ENCODE measurements around the gene MESP2. TPM values are rescaled to one million over a fixed set of nuclear protein-coding genes. Genes with fewer than 3 reads are reported as not detected.

The MESP2 gene
- total RNA-seq, 4 donors from 2014 or later = 0.45 to 1.1 TPM; not detected in 2

GRCh38 chr15:89806559-89807550 lies 30.7 kb downstream of the MESP2 start:
- 82 to 86% methylated on average over 22 of the region's 22 CpGs for WGBS, 2 donors
- intact Hi-C loops (cut with DNase I; ENCODE audit: low total_unique reads) = no loop called here
- DNase-seq (ENCODE audit: low spot score in 2 of 2) = no peak
- TF ChIP-seq CTCF (IDR thresholded peaks at IDR 0.05) (no peak), POLR2A (IDR thresholded peaks at IDR 0.05) (no peak)
- H3K4me3 ChIP-seq (ENCODE audit: low read depth, poor library complexity, severe bottlenecking) = no peak overlapping the region

- H3K4me3 ChIP-seq (ENCODE audit: low read depth, poor library complexity, severe bottlenecking) = no peak overlapping the region
- DNase-seq (ENCODE audit: low spot score in 2 of 2) = no peak
- TF ChIP-seq POLR2A (IDR thresholded peaks at IDR 0.05) = no peak
- TF ChIP-seq CTCF (IDR thresholded peaks at IDR 0.05) = no peak
- intact Hi-C loops (cut with DNase I; ENCODE audit: low total_unique reads) = no loop called here
- WGBS, 2 donors = 92 to 93% methylated on average over 6 of the region's 6 CpGs
These were observed 31.6 kb downstream of the MESP2 start for GRCh38 chr15:89807689-89808088.

DNA sequence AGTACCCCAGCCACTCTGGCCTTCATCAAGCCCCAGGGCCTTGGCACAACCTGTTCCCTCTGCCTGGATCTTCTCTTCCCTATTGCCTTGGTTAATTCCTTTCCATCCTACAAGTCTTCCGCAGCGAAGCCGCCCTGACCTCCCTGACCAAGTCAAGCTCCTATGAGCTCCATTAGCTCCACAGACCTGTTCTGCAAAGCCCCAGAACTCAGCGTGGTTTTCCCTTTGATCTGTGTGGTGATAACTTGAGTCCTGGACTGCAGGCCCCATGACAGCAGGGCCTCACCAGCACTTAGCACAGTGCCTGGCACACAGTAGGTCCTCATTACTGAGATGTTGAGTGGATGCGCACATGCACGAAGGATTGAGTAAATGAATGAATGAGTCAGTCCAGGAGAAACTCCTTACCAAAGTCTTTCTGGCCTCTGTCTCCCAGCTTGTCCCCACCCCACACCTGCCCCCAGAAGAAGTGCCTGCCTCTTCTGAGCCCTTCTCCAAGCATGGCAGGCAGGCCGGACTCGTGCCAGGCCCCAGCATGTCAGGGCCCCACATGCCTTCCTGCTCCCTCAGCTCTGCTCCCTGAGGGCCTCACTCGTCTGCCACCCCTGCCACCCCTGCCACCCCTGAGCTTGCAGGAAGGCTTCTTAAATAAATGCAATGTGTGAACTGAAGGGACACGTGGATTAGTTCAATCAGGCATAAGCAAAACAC lies 32.2 kb downstream of the MESP2 start:
- WGBS, 2 donors = 70 to 71% methylated on average over 10 of the region's 10 CpGs
- intact Hi-C loops (cut with DNase I; ENCODE audit: low total_unique reads) = no loop called here
- H3K4me3 ChIP-seq (ENCODE audit: low read depth, poor library complexity, severe bottlenecking) = no peak overlapping the region
- DNase-seq (ENCODE audit: low spot score in 2 of 2) = no peak
- TF ChIP-seq POLR2A (IDR thresholded peaks at IDR 0.05) = no peak
- no peak for TF ChIP-seq CTCF (IDR thresholded peaks at IDR 0.05)

DNA sequence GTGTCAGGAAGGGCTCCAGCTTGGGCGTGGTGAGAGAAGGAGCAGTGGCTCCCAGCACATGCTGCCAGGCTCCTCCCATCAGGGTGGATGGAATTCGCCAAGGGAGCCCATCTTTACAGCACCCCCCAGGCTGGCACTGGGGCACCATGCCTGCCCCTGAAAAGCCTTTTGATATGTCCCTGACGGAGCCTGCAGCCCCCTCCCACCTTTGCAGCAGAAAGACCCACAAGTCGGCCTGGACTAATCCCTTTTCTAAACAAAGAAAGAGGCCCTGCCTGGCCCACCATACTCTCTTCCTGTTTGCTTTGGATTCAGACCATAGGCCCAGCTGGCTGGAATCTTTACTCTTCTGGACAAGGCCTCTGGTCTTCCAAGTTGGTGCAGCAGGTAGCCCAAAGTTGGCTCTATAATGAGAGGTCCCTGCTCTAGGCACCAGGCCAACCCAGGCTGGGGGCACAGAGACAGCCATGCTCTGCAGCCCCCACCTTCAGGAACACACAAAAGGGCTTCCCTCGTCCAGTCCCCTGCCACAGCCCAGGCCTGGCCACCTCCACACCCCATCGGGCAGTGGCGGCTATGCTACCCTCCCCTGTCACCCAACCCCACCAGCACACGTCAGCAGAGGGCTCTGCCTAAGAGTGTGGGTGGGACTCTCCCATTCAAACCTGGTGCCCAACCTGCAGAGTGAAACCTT lies 33.1 kb downstream of the MESP2 start:
- TF ChIP-seq CTCF (IDR thresholded peaks at IDR 0.05) = no peak
- no peak for TF ChIP-seq POLR2A (IDR thresholded peaks at IDR 0.05)

GRCh38 chr15:89809787-89810148 lies 33.6 kb downstream of the MESP2 start:
- DNase-seq (ENCODE audit: low spot score in 2 of 2) = no peak
- no peak overlapping the region for H3K4me3 ChIP-seq (ENCODE audit: low read depth, poor library complexity, severe bottlenecking)
- intact Hi-C loops (cut with DNase I; ENCODE audit: low total_unique reads) = no loop called here
- TF ChIP-seq CTCF (IDR thresholded peaks at IDR 0.05) (no peak), POLR2A (IDR thresholded peaks at IDR 0.05) (no peak)
- 97 to 99% methylated on average over 5 of the region's 5 CpGs for WGBS, 2 donors

More for the DNA sequence above, 33.1 kb downstream of the MESP2 start:
- H3K4me3 ChIP-seq (ENCODE audit: low read depth, poor library complexity, severe bottlenecking) = no peak overlapping the region
- no peak for DNase-seq (ENCODE audit: low spot score in 2 of 2)
- intact Hi-C loops (cut with DNase I; ENCODE audit: low total_unique reads) = no loop called here
- 73 to 82% methylated on average over 8 of the region's 8 CpGs for WGBS, 2 donors
